ENCODE measurements around the gene RO60.

Gene RO60

GRCh38 chr1:193065954-193066353 is 6.5 kb downstream of the RO60 start:
- no peak overlapping the region for H2AFZ ChIP-seq (ENCODE audit: low read length)
- H3K4me1 ChIP-seq (ENCODE audit: insufficient read depth, low read length, severe bottlenecking): peaks cover 54% of the 10 kb centered on the region
- no peaks in the 10 kb centered on the region for H3K9me2 ChIP-seq (ENCODE audit: low read depth, low read length)
- H3K4me2 ChIP-seq (ENCODE audit: low read length): peak overlapping the region; percentile 56; the same call in 1 of the 2 replicates
- H3K9me3 ChIP-seq (ENCODE audit: low read length): no peaks in the 10 kb centered on the region
- H3K4me3 ChIP-seq (ENCODE audit: low read depth, low read length, poor library complexity, severe bottlenecking): peak overlapping the region; percentile 29
- no peak for TF ChIP-seq EZH2 (IDR thresholded peaks at IDR 0.05; ENCODE audit: borderline replicate concordance, low read length)
- H3K79me2 ChIP-seq (ENCODE audit: insufficient read depth, low read length): peaks cover 70% of the 10 kb centered on the region
- H3K36me3 ChIP-seq (ENCODE audit: insufficient read depth, low read length): peaks cover 15% of the 10 kb centered on the region
- peak overlapping the region; percentile 1 for H3K27ac ChIP-seq (ENCODE audit: low read depth, low read length, poor library complexity, severe bottlenecking)
- no peaks in the 10 kb centered on the region for H3K27me3 ChIP-seq (ENCODE audit: insufficient read depth, low read length)
- H4K20me1 ChIP-seq (ENCODE audit: insufficient read depth, low read length): no peaks in the 10 kb centered on the region
- H3F3A ChIP-seq (ENCODE audit: insufficient read depth, low read length): no peaks in the 10 kb centered on the region
- H3K9ac ChIP-seq (ENCODE audit: low read length): peak overlapping the region; percentile 49; the same call in 1 of the 2 replicates

GRCh38 chr1:193066606-193067005 is 7.2 kb downstream of the RO60 start:
- Histone ChIP-seq H2AFZ (ENCODE audit: low read length) (no peak overlapping the region), H3K4me1 (ENCODE audit: insufficient read depth, low read length, severe bottlenecking) (peaks cover 51% of the 10 kb centered on the region), H3K4me2 (ENCODE audit: low read length) (peak overlapping the region; percentile 56), H3K36me3 (ENCODE audit: insufficient read depth, low read length) (peaks cover 20% of the 10 kb centered on the region), H3K4me3 (ENCODE audit: low read depth, low read length, poor library complexity, severe bottlenecking) (peak overlapping the region; percentile 29), H3K9me2 (ENCODE audit: low read depth, low read length) (no peaks in the 10 kb centered on the region), H3K27ac (ENCODE audit: low read depth, low read length, poor library complexity, severe bottlenecking) (peak overlapping the region; percentile 1), H3K9me3 (ENCODE audit: low read length) (no peaks in the 10 kb centered on the region), H4K20me1 (ENCODE audit: insufficient read depth, low read length) (no peaks in the 10 kb centered on the region), H3K79me2 (ENCODE audit: insufficient read depth, low read length) (peaks cover 68% of the 10 kb centered on the region), H3K27me3 (ENCODE audit: insufficient read depth, low read length) (no peaks in the 10 kb centered on the region), H3F3A (ENCODE audit: insufficient read depth, low read length) (no peaks in the 10 kb centered on the region), H3K9ac (ENCODE audit: low read length) (peak overlapping the region; percentile 49; the same call in 1 of the 2 replicates)
- TF ChIP-seq EZH2 (IDR thresholded peaks at IDR 0.05; ENCODE audit: borderline replicate concordance, low read length) (no peak), CTCF (IDR thresholded peaks at IDR 0.05; ENCODE audit: low read length) (no peak)

- H2AFZ ChIP-seq (ENCODE audit: low read length): no peak overlapping the region
- no peaks in the 10 kb centered on the region for H3F3A ChIP-seq (ENCODE audit: insufficient read depth, low read length)
- no peak overlapping the region for H3K4me2 ChIP-seq (ENCODE audit: low read length)
- no peak for TF ChIP-seq CTCF (IDR thresholded peaks at IDR 0.05; ENCODE audit: low read length)
- no peak for TF ChIP-seq EZH2 (IDR thresholded peaks at IDR 0.05; ENCODE audit: borderline replicate concordance, low read length)
- peak overlapping the region; percentile 13 for H3K27ac ChIP-seq (ENCODE audit: low read depth, low read length, poor library complexity, severe bottlenecking)
- no peaks in the 10 kb centered on the region for H3K27me3 ChIP-seq (ENCODE audit: insufficient read depth, low read length)
- no peaks in the 10 kb centered on the region for H4K20me1 ChIP-seq (ENCODE audit: insufficient read depth, low read length)
- H3K9me2 ChIP-seq (ENCODE audit: low read depth, low read length): no peaks in the 10 kb centered on the region
- peaks cover 51% of the 10 kb centered on the region for H3K4me1 ChIP-seq (ENCODE audit: insufficient read depth, low read length, severe bottlenecking)
- peaks cover 20% of the 10 kb centered on the region for H3K36me3 ChIP-seq (ENCODE audit: insufficient read depth, low read length)
- H3K9me3 ChIP-seq (ENCODE audit: low read length): no peaks in the 10 kb centered on the region
- H3K4me3 ChIP-seq (ENCODE audit: low read depth, low read length, poor library complexity, severe bottlenecking): no peak overlapping the region
- H3K9ac ChIP-seq (ENCODE audit: low read length): no peak overlapping the region
- peaks cover 65% of the 10 kb centered on the region for H3K79me2 ChIP-seq (ENCODE audit: insufficient read depth, low read length)
These were observed 8.6 kb downstream of the RO60 start for GRCh38 chr1:193068013-193068412.

GRCh38 chr1:193069748-193070385 is 10.5 kb downstream of the RO60 start:
- H3K9me3 ChIP-seq (ENCODE audit: low read length): no peaks in the 10 kb centered on the region
- H3F3A ChIP-seq (ENCODE audit: insufficient read depth, low read length): no peaks in the 10 kb centered on the region
- H3K36me3 ChIP-seq (ENCODE audit: insufficient read depth, low read length): peaks cover 26% of the 10 kb centered on the region
- no peaks in the 10 kb centered on the region for H3K9me2 ChIP-seq (ENCODE audit: low read depth, low read length)
- H3K27me3 ChIP-seq (ENCODE audit: insufficient read depth, low read length): no peaks in the 10 kb centered on the region
- H3K4me2 ChIP-seq (ENCODE audit: low read length): peak overlapping the region; percentile 20; the same call in 1 of the 2 replicates
- no peak overlapping the region for H3K9ac ChIP-seq (ENCODE audit: low read length)
- peaks cover 51% of the 10 kb centered on the region for H3K4me1 ChIP-seq (ENCODE audit: insufficient read depth, low read length, severe bottlenecking)
- no peaks in the 10 kb centered on the region for H4K20me1 ChIP-seq (ENCODE audit: insufficient read depth, low read length)
- H2AFZ ChIP-seq (ENCODE audit: low read length): no peak overlapping the region
- peak overlapping the region; percentile 4 for H3K4me3 ChIP-seq (ENCODE audit: low read depth, low read length, poor library complexity, severe bottlenecking)
- peak overlapping the region; percentile 52 for H3K27ac ChIP-seq (ENCODE audit: low read depth, low read length, poor library complexity, severe bottlenecking)
- H3K79me2 ChIP-seq (ENCODE audit: insufficient read depth, low read length): peaks cover 52% of the 10 kb centered on the region
- TF ChIP-seq CTCF (IDR thresholded peaks at IDR 0.05; ENCODE audit: low read length): peak; percentile 69
- no peak for TF ChIP-seq EZH2 (IDR thresholded peaks at IDR 0.05; ENCODE audit: borderline replicate concordance, low read length)
